A549 (cell line): ENCODE measurements around the gene KIFAP3.

Experiments used
- CTCF ChIP-seq: fragments of >200 bp; sonication (Bioruptor Twin); formaldehyde crosslinking; IDR thresholded peaks from 3 replicates; pipeline ENCODE4 v1.5.1; 2016
- EHMT2 ChIP-seq: fragments of 200-600 bp; sonication (generic); IDR thresholded peaks from 2 replicates; pipeline ENCODE4 v1.6.1; 2016; ENCODE audit warnings: antibody characterized with exemption, low read depth, mild to moderate bottlenecking, moderate library complexity
- EP300 ChIP-seq, 2 experiments: fragments of >200 bp; sonication (Bioruptor Twin); formaldehyde crosslinking; IDR thresholded peaks; 2 replicates in 1 of 2; 3 replicates in 1 of 2; pipeline ENCODE4 v1.6.1; 2016 to 2017
- NR3C1 ChIP-seq: fragments of >200 bp; sonication (Bioruptor Twin); formaldehyde crosslinking; IDR thresholded peaks from 3 replicates; pipeline ENCODE4 v1.6.1; 2017
- POLR2A ChIP-seq: IDR thresholded peaks from 2 replicates; pipeline ENCODE4 v1.6.1; 2012; ENCODE audit warnings: mild to moderate bottlenecking, low read length
- RNF2 ChIP-seq: fragments of 200-600 bp; sonication (generic); IDR thresholded peaks from 2 replicates; pipeline ENCODE4 v1.6.1; 2016; ENCODE audit warnings: low read depth, mild to moderate bottlenecking, antibody characterized with exemption, moderate library complexity, borderline replicate concordance
- SMC3 ChIP-seq: fragments of >200 bp; sonication (Bioruptor Twin); formaldehyde crosslinking; IDR thresholded peaks from 3 replicates; pipeline ENCODE4 v1.6.1; 2018; ENCODE audit warnings: inconsistent platforms
- TF ChIP-seq, protein P1 (sequence below): fragments of 200-600 bp; sonication (generic); IDR thresholded peaks from 2 replicates; pipeline ENCODE4 v1.6.1; 2016; ENCODE audit warnings: antibody characterized with exemption, mild to moderate bottlenecking, moderate library complexity

- no peak for TF ChIP-seq CTCF
- TF ChIP-seq NR3C1: no peak
- no peak for TF ChIP-seq POLR2A
- TF ChIP-seq EP300 (IDR thresholded peaks at IDR 0.05): no peak
- TF ChIP-seq, protein P1, sequence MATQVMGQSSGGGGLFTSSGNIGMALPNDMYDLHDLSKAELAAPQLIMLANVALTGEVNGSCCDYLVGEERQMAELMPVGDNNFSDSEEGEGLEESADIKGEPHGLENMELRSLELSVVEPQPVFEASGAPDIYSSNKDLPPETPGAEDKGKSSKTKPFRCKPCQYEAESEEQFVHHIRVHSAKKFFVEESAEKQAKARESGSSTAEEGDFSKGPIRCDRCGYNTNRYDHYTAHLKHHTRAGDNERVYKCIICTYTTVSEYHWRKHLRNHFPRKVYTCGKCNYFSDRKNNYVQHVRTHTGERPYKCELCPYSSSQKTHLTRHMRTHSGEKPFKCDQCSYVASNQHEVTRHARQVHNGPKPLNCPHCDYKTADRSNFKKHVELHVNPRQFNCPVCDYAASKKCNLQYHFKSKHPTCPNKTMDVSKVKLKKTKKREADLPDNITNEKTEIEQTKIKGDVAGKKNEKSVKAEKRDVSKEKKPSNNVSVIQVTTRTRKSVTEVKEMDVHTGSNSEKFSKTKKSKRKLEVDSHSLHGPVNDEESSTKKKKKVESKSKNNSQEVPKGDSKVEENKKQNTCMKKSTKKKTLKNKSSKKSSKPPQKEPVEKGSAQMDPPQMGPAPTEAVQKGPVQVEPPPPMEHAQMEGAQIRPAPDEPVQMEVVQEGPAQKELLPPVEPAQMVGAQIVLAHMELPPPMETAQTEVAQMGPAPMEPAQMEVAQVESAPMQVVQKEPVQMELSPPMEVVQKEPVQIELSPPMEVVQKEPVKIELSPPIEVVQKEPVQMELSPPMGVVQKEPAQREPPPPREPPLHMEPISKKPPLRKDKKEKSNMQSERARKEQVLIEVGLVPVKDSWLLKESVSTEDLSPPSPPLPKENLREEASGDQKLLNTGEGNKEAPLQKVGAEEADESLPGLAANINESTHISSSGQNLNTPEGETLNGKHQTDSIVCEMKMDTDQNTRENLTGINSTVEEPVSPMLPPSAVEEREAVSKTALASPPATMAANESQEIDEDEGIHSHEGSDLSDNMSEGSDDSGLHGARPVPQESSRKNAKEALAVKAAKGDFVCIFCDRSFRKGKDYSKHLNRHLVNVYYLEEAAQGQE: no peak
- TF ChIP-seq SMC3: no peak
- TF ChIP-seq RNF2: no peak
- no peak for TF ChIP-seq EHMT2
These were observed 25.2 kb downstream of the KIFAP3 start for GRCh38 chr1:170049176-170049800.
